Vagina (tissue), 2 donors: ENCODE data around the gene LACTB.

Experiments used
- POLR2A ChIP-seq, 2 donors: fragments of 450-650 bp; IDR thresholded peaks; one replicate each; pipeline ENCODE4 v1.6.1; 2017; ENCODE audit warnings: antibody characterized with exemption in 2 of 2, mild to moderate bottlenecking in 2 of 2, moderate library complexity in 2 of 2
- TF ChIP-seq, protein P1 (sequence below), 3 experiments: fragments of 450-650 bp in 2 of 3; fragments of 200-600 bp in 1 of 3; sonication (generic) in 1 of 3; IDR thresholded peaks; one replicate each; pipeline ENCODE4 v1.5.1; 2017 to 2019; ENCODE audit warnings: antibody characterized with exemption in 3 of 3, mild to moderate bottlenecking in 2 of 3, moderate library complexity in 2 of 3

DNA sequence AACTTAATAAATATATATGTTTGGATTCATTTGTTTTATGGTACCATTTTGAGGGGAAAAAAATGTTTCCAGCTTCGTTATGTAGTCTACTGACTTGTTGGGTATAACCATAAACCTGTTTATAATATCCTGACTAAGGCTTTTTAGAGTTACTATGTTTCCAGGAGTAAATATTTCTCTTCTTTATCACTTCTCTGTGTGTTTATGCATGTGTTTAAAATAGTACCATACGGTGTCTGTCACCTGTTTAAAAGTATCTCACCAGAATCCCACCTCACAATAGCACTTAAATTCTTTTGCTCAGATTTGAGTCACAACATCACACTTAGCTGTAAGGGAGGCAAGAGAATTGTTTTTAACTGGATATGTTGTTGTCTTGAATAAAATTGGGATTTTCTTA lies 15.1 kb downstream of the LACTB start:
- TF ChIP-seq POLR2A (IDR thresholded peaks at IDR 0.05), result no peak
- TF ChIP-seq, protein P1, sequence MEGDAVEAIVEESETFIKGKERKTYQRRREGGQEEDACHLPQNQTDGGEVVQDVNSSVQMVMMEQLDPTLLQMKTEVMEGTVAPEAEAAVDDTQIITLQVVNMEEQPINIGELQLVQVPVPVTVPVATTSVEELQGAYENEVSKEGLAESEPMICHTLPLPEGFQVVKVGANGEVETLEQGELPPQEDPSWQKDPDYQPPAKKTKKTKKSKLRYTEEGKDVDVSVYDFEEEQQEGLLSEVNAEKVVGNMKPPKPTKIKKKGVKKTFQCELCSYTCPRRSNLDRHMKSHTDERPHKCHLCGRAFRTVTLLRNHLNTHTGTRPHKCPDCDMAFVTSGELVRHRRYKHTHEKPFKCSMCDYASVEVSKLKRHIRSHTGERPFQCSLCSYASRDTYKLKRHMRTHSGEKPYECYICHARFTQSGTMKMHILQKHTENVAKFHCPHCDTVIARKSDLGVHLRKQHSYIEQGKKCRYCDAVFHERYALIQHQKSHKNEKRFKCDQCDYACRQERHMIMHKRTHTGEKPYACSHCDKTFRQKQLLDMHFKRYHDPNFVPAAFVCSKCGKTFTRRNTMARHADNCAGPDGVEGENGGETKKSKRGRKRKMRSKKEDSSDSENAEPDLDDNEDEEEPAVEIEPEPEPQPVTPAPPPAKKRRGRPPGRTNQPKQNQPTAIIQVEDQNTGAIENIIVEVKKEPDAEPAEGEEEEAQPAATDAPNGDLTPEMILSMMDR (IDR thresholded peaks at IDR 0.05), result no peak
